IgD-negative memory B cell (primary cell): ENCODE data around the gene CCDC192. TPM values are rescaled to one million over a fixed set of nuclear protein-coding genes. Genes with fewer than 3 reads are reported as not detected.

ENCODE experiments used
- H3K27ac Mint-ChIP-seq, 3 donors: one replicate each; pipeline ENCODE4 v1.8.0; 2020 to 2022; ENCODE audit warnings: mild to moderate bottlenecking in 3 of 3, mixed read lengths in 3 of 3, moderate library complexity in 1 of 3
- H3K27me3 Mint-ChIP-seq: one replicate; pipeline ENCODE4 v1.8.0; 2021; ENCODE audit warnings: mixed read lengths
- H3K36me3 Mint-ChIP-seq: one replicate; pipeline ENCODE4 v1.8.0; 2020; ENCODE audit warnings: mild to moderate bottlenecking, mixed read lengths
- H3K4me1 Mint-ChIP-seq, 3 donors: one replicate each; pipeline ENCODE4 v1.8.0; 2020 to 2022; ENCODE audit warnings: mixed read lengths in 3 of 3, mild to moderate bottlenecking in 1 of 3
- H3K4me3 Mint-ChIP-seq, 4 donors: one replicate each; pipeline ENCODE4 v1.8.0; 2020 to 2022; ENCODE audit warnings: mild to moderate bottlenecking in 4 of 4, mixed read lengths in 4 of 4, moderate library complexity in 3 of 4
- H3K9me3 Mint-ChIP-seq, 3 donors: one replicate each; pipeline ENCODE4 v1.8.0; 2020 to 2021; ENCODE audit warnings: mixed read lengths in 3 of 3, mild to moderate bottlenecking in 1 of 3
- polyA plus RNA-seq: library from polyadenylated mRNA; unstranded; fragments of 300-500 nt; fragmentation: Illumina TruSeq; gene quantifications from one replicate; pipeline ENCODE4 v1.2.3, GENCODE V29; 2021

CCDC192 gene
- polyA plus RNA-seq, 1 donor from 2014 or later = not detected

GRCh38 chr5:127875235-127876021, 172.2 kb downstream of the CCDC192 start:
- Mint-ChIP-seq H3K4me3 (no peak overlapping the region), H3K4me1 (no peaks in the 10 kb centered on the region), H3K36me3 (no peaks in the 10 kb centered on the region), H3K27me3 (peaks cover 1% of the 10 kb centered on the region), H3K27ac (no peak overlapping the region), H3K9me3 (no peaks in the 10 kb centered on the region)

- Mint-ChIP-seq H3K36me3 (no peaks in the 10 kb centered on the region), H3K27me3 (no peaks in the 10 kb centered on the region), H3K4me1 (no peaks in the 10 kb centered on the region), H3K27ac (no peak overlapping the region), H3K9me3 (no peaks in the 10 kb centered on the region), H3K4me3 (no peak overlapping the region)
Measured at GRCh38 chr5:127876384-127876783, 173.2 kb downstream of the CCDC192 start.

- Mint-ChIP-seq H3K4me3 (no peak overlapping the region), H3K4me1 (no peaks in the 10 kb centered on the region), H3K36me3 (no peaks in the 10 kb centered on the region), H3K9me3 (no peaks in the 10 kb centered on the region), H3K27ac (no peak overlapping the region), H3K27me3 (no peaks in the 10 kb centered on the region)
Measured at GRCh38 chr5:127878174-127878750, 175.1 kb downstream of the CCDC192 start.

GRCh38 chr5:127884416-127884815, 181.2 kb downstream of the CCDC192 start:
- no peak overlapping the region for H3K4me3 Mint-ChIP-seq

GRCh38 chr5:127885176-127885575, 182.0 kb downstream of the CCDC192 start:
- Mint-ChIP-seq H3K27ac (no peak overlapping the region), H3K4me3 (no peak overlapping the region)

More at GRCh38 chr5:127884416-127884815, 181.2 kb downstream of the CCDC192 start:
- no peaks in the 10 kb centered on the region for H3K36me3 Mint-ChIP-seq
- no peaks in the 10 kb centered on the region for H3K4me1 Mint-ChIP-seq
- no peaks in the 10 kb centered on the region for H3K27me3 Mint-ChIP-seq
- peaks cover 0 to 3% (median 0%) of the 10 kb centered on the region in 3 donors for H3K9me3 Mint-ChIP-seq
- no peak overlapping the region for H3K27ac Mint-ChIP-seq

GRCh38 chr5:127886081-127886480, 182.9 kb downstream of the CCDC192 start:
- peaks cover 0 to 3% (median 0%) of the 10 kb centered on the region in 3 donors for H3K9me3 Mint-ChIP-seq
- no peak overlapping the region for H3K27ac Mint-ChIP-seq
- no peak overlapping the region for H3K4me3 Mint-ChIP-seq
- peaks cover 0 to 4% (median 0%) of the 10 kb centered on the region in 3 donors for H3K4me1 Mint-ChIP-seq
- H3K27me3 Mint-ChIP-seq = no peaks in the 10 kb centered on the region
- H3K36me3 Mint-ChIP-seq = no peaks in the 10 kb centered on the region

More at GRCh38 chr5:127885176-127885575, 182.0 kb downstream of the CCDC192 start:
- no peaks in the 10 kb centered on the region for H3K36me3 Mint-ChIP-seq
- H3K27me3 Mint-ChIP-seq = no peaks in the 10 kb centered on the region
- no peaks in the 10 kb centered on the region for H3K4me1 Mint-ChIP-seq
- H3K9me3 Mint-ChIP-seq = peaks cover 0 to 3% (median 0%) of the 10 kb centered on the region in 3 donors

- Mint-ChIP-seq H3K36me3 (no peaks in the 10 kb centered on the region), H3K27me3 (no peaks in the 10 kb centered on the region), H3K27ac (no peak overlapping the region), H3K4me3 (no peak overlapping the region), H3K9me3 (peaks cover 0 to 3% (median 0%) of the 10 kb centered on the region in 3 donors), H3K4me1 (peaks cover 0 to 4% (median 0%) of the 10 kb centered on the region in 3 donors)
Measured at GRCh38 chr5:127887282-127887681, 184.1 kb downstream of the CCDC192 start.

- Mint-ChIP-seq H3K4me1 (peaks cover 0 to 4% (median 0%) of the 10 kb centered on the region in 3 donors), H3K9me3 (no peaks in the 10 kb centered on the region), H3K27me3 (no peaks in the 10 kb centered on the region), H3K4me3 (no peak overlapping the region), H3K36me3 (no peaks in the 10 kb centered on the region), H3K27ac (no peak overlapping the region)
Measured at GRCh38 chr5:127891942-127892341, 188.8 kb downstream of the CCDC192 start.

GRCh38 chr5:127892467-127893207, 189.4 kb downstream of the CCDC192 start:
- Mint-ChIP-seq H3K27ac (no peak overlapping the region), H3K27me3 (no peaks in the 10 kb centered on the region), H3K4me1 (peaks cover 0 to 4% (median 0%) of the 10 kb centered on the region in 3 donors), H3K9me3 (no peaks in the 10 kb centered on the region), H3K36me3 (no peaks in the 10 kb centered on the region), H3K4me3 (no peak overlapping the region)

GRCh38 chr5:127893232-127893631, 190.0 kb downstream of the CCDC192 start:
- Mint-ChIP-seq H3K4me1 (peaks cover 0 to 4% (median 0%) of the 10 kb centered on the region in 3 donors), H3K27me3 (no peaks in the 10 kb centered on the region), H3K4me3 (no peak overlapping the region), H3K27ac (no peak overlapping the region), H3K9me3 (no peaks in the 10 kb centered on the region), H3K36me3 (no peaks in the 10 kb centered on the region)

- Mint-ChIP-seq H3K27ac (no peak overlapping the region), H3K9me3 (no peaks in the 10 kb centered on the region), H3K27me3 (no peaks in the 10 kb centered on the region), H3K4me3 (no peak overlapping the region), H3K36me3 (no peaks in the 10 kb centered on the region), H3K4me1 (peaks cover 0 to 4% (median 0%) of the 10 kb centered on the region in 3 donors)
Measured at GRCh38 chr5:127894461-127894860, 191.3 kb downstream of the CCDC192 start.

GRCh38 chr5:127898551-127899213, 195.5 kb downstream of the CCDC192 start:
- Mint-ChIP-seq H3K27ac (no peak overlapping the region), H3K27me3 (peaks cover 1% of the 10 kb centered on the region), H3K4me1 (no peaks in the 10 kb centered on the region), H3K9me3 (no peaks in the 10 kb centered on the region), H3K36me3 (no peaks in the 10 kb centered on the region), H3K4me3 (no peak overlapping the region)

- no peaks in the 10 kb centered on the region for H3K36me3 Mint-ChIP-seq
- H3K27ac Mint-ChIP-seq = no peak overlapping the region
- H3K27me3 Mint-ChIP-seq = peaks cover 1% of the 10 kb centered on the region
- H3K4me1 Mint-ChIP-seq = no peaks in the 10 kb centered on the region
- H3K9me3 Mint-ChIP-seq = no peaks in the 10 kb centered on the region
- H3K4me3 Mint-ChIP-seq = no peak overlapping the region
Measured at GRCh38 chr5:127899214-127899610, 196.0 kb downstream of the CCDC192 start.

- Mint-ChIP-seq H3K4me1 (no peaks in the 10 kb centered on the region), H3K4me3 (no peak overlapping the region), H3K27ac (no peak overlapping the region), H3K27me3 (no peaks in the 10 kb centered on the region), H3K36me3 (peaks cover 2% of the 10 kb centered on the region), H3K9me3 (peaks cover 0 to 1% (median 0%) of the 10 kb centered on the region in 3 donors)
Measured at GRCh38 chr5:127906562-127907204, 203.5 kb downstream of the CCDC192 start.
